HG02763 (cell line): ENCODE results near the gene PYGO1.
"Not testable (repeated sequence)": the region's sequence is repeated elsewhere in the genome, so short reads cannot be mapped to it uniquely, and the experiment has no call there.

Experiments used
- ATAC-seq: cut with Tn5 transposase; IDR thresholded peaks from one replicate; pipeline ENCODE4 v1.9.1; 2021; ENCODE audit warnings: mild to moderate bottlenecking, moderate library complexity; ENCODE audit not compliant: unreplicated experiment

PYGO1 gene, protein sequence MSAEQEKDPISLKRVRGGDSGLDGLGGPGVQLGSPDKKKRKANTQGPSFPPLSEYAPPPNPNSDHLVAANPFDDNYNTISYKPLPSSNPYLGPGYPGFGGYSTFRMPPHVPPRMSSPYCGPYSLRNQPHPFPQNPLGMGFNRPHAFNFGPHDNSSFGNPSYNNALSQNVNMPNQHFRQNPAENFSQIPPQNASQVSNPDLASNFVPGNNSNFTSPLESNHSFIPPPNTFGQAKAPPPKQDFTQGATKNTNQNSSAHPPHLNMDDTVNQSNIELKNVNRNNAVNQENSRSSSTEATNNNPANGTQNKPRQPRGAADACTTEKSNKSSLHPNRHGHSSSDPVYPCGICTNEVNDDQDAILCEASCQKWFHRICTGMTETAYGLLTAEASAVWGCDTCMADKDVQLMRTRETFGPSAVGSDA

DNA sequence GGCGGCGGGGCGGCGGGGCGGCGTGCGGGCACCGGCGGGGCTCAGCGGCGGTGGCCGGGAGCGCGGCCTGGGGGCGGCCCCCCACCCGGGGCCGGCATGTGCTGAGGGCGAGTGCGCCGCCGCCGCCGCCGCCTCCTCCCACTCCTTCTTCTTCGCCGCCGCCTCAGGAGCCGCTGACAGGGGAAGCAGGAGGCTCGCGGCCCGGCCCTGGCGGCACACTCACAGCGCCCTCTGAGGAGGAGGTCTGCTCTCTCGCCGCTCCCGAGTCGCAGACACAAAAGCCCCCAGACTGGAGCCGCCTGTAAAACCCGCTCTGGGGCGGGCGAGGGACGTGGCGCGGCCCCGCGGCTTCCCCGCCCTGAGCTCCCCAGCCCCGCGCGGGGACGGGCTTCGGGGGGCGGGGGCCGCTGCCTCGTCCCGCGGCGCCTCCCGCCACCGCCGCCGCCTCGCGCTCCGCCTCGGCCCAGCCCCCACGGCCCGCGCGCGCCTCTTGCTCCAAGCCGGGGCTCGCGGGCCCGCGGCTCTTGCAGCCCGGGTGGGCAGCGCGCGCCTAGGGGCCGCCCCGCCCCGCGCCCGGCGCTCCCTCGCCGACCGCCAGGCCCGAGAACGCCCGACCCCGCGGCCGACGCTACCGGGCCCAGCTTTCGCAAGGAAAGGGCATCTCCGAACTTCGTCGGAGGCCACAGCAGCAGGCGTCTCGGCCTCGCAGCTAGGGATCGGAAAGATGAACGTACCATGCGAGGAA, at the start of gene PYGO1:
PYGO1 (minus strand) TSS at position 276 of the 745 bp plus-strand sequence. CDS start 462 bp downstream, outside the sequence.
- ATAC-seq: no peak

DNA sequence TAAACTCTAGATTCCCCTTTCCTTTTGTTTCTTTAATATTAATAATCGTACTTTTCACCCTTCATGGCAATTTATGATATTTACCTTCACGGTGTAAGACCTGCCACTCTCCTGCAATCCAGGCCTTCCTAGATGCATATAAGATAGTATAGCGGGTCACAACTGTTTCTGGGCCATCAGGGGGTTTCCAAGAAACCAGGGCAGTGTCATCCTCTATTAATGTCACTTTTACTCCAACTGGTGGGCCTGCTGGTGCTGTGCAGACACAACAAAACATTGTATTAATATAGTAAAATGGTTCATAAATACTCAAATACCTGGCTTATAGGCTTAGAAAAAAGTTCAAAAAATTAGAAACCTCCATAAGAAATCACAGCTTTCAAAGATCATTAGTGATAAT, 48.9 kb upstream of the PYGO1 start:
- ATAC-seq: no peak

GRCh38 chr15:55633731-55634130, 45.6 kb upstream of the PYGO1 start:
- ATAC-seq: no peak

DNA sequence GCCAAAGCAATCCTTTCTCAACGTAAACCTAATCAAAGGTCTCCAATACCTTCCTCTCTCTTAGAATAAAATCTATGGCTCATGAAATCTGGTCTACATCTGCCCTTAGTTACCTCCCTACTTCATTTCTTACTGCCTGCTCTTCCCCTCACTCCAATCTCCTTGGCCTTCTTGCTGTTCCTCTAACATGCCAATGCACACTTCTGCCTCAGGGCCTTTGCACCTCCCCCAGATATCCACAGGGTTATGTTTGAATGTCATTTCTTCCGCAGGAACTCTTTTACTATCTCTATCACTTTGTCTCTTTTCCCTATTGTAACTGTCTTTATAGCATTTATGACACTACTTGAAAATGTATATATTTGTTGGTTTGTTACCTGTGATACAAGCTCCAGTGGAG, 44.3 kb upstream of the PYGO1 start:
- no peak for ATAC-seq

GRCh38 chr15:55630858-55631257, 42.7 kb upstream of the PYGO1 start:
- no peak for ATAC-seq

DNA sequence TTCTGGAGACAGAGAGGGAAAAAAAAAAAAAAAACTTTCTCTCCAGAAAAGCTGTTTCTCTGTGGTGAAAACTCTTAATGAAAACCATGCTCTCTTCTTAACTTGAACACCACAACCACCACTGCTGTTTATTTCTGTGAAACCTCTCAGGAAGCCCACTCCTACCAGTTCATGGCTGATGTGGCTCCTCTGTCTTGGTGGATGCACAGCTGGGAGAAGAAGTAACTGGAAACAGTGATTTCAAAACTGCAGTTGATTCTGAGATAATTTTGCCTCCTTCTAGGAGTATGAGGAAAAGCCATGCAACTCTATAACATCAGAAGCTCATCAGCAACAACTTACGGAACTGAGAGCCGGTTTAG, 40.2 kb upstream of the PYGO1 start:
- no peak for ATAC-seq

GRCh38 chr15:55627730-55628368, 39.7 kb upstream of the PYGO1 start:
- no peak for ATAC-seq

DNA sequence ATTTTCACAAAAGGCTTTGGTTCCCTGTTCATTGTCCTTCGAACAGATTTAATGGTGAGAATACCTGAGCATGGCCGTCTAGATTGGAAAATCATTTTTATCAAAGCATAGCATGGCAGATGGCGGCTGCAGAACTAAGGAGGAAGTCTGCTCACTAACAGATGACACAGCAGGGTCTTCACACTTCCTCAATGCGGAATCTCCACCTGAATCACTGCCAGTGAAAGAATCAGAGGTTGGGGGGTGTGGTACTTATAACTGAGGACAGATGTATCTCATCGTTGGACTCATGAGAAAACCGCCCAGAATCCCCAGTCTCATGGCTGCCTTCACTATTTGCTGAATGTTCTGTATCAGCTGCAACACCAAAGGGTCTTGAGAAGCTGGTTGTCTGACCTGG, 31.6 kb upstream of the PYGO1 start:
- no peak for ATAC-seq

- no peak for ATAC-seq
Measured at GRCh38 chr15:55618387-55618786, 30.2 kb upstream of the PYGO1 start.

GRCh38 chr15:55615445-55615844, 27.3 kb upstream of the PYGO1 start:
- ATAC-seq: no peak

GRCh38 chr15:55613727-55614126, 25.6 kb upstream of the PYGO1 start:
- no peak for ATAC-seq

GRCh38 chr15:55606214-55606613, 18.1 kb upstream of the PYGO1 start:
- no peak for ATAC-seq

- no peak for ATAC-seq
Measured at GRCh38 chr15:55601374-55601773, 13.2 kb upstream of the PYGO1 start.

GRCh38 chr15:55599439-55599838, 11.3 kb upstream of the PYGO1 start:
- no peak for ATAC-seq

DNA sequence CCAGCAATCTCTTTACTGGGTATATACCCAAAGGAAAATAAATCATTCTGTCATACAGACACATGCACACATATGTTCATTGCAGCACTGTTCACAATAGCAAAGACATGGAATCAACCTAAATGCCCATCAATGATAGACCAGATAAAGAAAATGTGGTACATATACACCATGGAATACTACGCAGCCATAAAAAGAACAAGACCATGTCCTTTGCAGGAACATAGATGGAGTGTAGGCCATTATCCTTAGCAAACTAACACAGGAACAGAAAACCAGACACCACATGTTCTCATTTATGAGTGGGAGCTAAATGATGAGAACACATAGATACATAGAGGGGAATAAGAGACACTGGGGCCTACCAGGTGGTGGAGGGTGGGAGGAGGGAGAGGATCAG, 4.9 kb upstream of the PYGO1 start:
- ATAC-seq: not testable (repeated sequence)

DNA sequence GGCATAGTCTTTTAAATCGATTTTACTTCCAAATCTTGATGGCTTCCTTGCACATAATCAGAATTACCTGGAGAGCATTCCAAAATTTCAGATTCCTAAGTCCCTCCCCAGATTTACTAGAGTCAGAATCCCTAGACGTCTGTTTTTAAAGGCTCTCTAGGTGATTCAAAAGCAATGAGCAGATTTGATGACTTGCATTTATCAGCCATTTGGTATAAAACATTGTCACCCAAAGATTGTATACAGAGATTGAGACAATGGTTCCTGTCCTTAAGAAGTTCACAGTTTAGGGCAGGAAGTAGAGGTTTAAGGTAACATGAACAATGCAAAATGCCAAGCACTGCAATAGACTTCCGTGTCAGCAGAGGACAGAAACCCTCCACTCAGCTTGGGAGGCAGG, 2.6 kb upstream of the PYGO1 start:
- ATAC-seq: no peak

DNA sequence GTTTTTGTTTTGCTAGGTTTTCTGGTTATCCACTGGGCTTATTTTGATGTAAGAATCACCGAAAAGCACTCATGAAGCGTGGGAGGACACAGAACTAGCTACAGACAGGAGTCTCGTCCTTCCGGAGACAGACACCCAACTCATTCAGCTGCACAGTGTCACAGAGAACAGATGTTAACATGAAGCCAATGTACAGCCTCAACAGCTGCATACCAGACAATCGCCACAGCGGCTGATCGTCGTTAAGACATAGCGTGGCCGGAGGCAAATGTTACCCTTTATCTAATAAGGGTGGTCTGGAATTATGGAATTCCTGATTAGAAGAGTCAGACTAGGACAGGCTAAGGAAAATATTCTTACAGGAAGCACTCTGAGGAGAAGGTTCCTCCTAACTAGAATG, 1.1 kb upstream of the PYGO1 start:
- no peak for ATAC-seq

GRCh38 chr15:55588815-55589115, 620 bp upstream of the PYGO1 start:
- ATAC-seq: no peak

DNA sequence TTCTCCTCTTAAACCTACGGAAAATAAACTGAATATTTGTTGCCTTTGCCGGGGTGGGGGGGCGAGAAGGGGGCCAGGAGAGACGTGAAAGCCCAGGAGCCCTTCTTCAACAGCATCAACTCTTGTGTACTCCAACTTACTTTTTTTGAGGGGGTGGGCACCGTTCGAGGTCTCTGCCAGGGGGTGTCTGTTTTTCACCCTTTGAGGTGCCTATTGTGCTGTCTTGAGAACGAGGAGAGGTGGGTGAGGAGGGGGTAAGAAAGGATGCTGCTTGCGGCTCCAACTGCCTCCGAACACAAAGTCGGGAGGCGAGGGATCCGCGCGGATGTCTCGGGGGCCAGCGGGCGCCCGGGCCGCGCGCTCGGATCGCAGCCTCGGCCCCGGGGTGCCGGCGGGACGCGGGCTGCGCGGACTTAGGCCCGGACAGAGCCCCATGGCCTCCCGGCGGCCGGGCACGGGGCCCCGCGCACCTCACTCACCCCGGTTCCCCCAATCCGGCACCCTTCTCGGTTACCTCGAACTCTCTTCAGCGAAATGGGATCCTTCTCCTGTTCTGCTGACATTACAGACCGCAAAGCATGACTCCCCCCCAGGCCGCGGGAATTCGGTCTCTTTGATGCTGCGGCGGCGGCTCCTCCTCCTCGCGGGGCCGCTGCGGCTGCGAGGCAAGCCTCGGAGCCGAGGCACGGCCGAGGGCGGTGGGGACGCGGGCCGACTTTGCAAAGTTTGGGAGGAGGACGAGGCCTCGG, 650 bp downstream of the PYGO1 start:
- ATAC-seq: no peak

GRCh38 chr15:55586808-55587207, 1.3 kb downstream of the PYGO1 start:
- no peak for ATAC-seq

GRCh38 chr15:55576943-55577342, 11.2 kb downstream of the PYGO1 start:
- ATAC-seq: no peak
